DND-41 (cell line): Measurements from ENCODE around the gene HOXC6.

Source experiments
- ATAC-seq: fragments of 200-7000 bp; cut with Tn5 transposase; 3 replicates; pipeline ENCODE4 v1.9.1; 2021; ENCODE audit warnings: low read depth; ENCODE audit not compliant: insufficient read depth
- DNase-seq: peaks from one replicate; pipeline ENCODE4 v3.0.0-alpha.2; 2020
- H2AFZ ChIP-seq: 2 replicates; pipeline ENCODE4 v1.6.0; 2012; ENCODE audit warnings: low read depth, low read length
- H3K27ac ChIP-seq: 2 replicates; pipeline ENCODE4 v1.5.1; 2012; ENCODE audit warnings: low read length, inconsistent platforms
- H3K27me3 ChIP-seq: fragments of 200-600 bp; sonication (generic); 2 replicates; pipeline ENCODE4 v1.6.0; 2012; ENCODE audit warnings: low read length, mild to moderate bottlenecking, inconsistent platforms; ENCODE audit not compliant: insufficient read depth, poor library complexity
- H3K36me3 ChIP-seq: 2 replicates; pipeline ENCODE4 v1.5.1; 2012; ENCODE audit warnings: low read length, inconsistent platforms; ENCODE audit not compliant: insufficient read depth
- H3K4me1 ChIP-seq: 2 replicates; pipeline ENCODE4 v1.5.1; 2012; ENCODE audit warnings: mild to moderate bottlenecking, low read length; ENCODE audit not compliant: insufficient read depth
- H3K4me2 ChIP-seq: 2 replicates; pipeline ENCODE4 v1.6.0; 2012; ENCODE audit warnings: mild to moderate bottlenecking, moderate library complexity, low read length, inconsistent platforms; ENCODE audit not compliant: insufficient read depth
- H3K4me3 ChIP-seq, 2 experiments: fragments of 200-600 bp in 1 of 2; shearing (Covaris generic) in 1 of 2; 2 replicates each; pipeline ENCODE4 v1.5.1; 2012 to 2016; ENCODE audit warnings: inconsistent platforms in 2 of 2, low read length in 2 of 2, mild to moderate bottlenecking in 2 of 2, low read depth in 1 of 2, moderate library complexity in 1 of 2
- H3K79me2 ChIP-seq: 2 replicates; pipeline ENCODE4 v1.6.0; 2012; ENCODE audit warnings: low read length, inconsistent platforms; ENCODE audit not compliant: insufficient read depth
- H3K9ac ChIP-seq: 2 replicates; pipeline ENCODE4 v1.6.0; 2012; ENCODE audit warnings: low read depth, mild to moderate bottlenecking, inconsistent platforms, low read length, moderate library complexity
- H3K9me3 ChIP-seq: 2 replicates; pipeline ENCODE4 v1.5.1; 2012; ENCODE audit warnings: low read length, moderate library complexity, mild to moderate bottlenecking, inconsistent platforms; ENCODE audit not compliant: insufficient read depth, severe bottlenecking
- H4K20me1 ChIP-seq: 2 replicates; pipeline ENCODE4 v1.6.0; 2012; ENCODE audit warnings: low read length; ENCODE audit not compliant: insufficient read depth
- EZH2 ChIP-seq: IDR thresholded peaks from 3 replicates; pipeline ENCODE4 v1.6.1; 2012; ENCODE audit warnings: borderline replicate concordance, low read depth, mild to moderate bottlenecking, moderate library complexity, low read length, inconsistent platforms; ENCODE audit not compliant: severe bottlenecking
- TF ChIP-seq, protein P1 (sequence below): IDR thresholded peaks from 2 replicates; pipeline ENCODE4 v1.5.1; 2012; ENCODE audit warnings: borderline replicate concordance, low read length, moderate library complexity, mild to moderate bottlenecking; ENCODE audit not compliant: poor library complexity, severe bottlenecking; ENCODE audit errors: extremely low read depth

The HOXC6 gene

DNA sequence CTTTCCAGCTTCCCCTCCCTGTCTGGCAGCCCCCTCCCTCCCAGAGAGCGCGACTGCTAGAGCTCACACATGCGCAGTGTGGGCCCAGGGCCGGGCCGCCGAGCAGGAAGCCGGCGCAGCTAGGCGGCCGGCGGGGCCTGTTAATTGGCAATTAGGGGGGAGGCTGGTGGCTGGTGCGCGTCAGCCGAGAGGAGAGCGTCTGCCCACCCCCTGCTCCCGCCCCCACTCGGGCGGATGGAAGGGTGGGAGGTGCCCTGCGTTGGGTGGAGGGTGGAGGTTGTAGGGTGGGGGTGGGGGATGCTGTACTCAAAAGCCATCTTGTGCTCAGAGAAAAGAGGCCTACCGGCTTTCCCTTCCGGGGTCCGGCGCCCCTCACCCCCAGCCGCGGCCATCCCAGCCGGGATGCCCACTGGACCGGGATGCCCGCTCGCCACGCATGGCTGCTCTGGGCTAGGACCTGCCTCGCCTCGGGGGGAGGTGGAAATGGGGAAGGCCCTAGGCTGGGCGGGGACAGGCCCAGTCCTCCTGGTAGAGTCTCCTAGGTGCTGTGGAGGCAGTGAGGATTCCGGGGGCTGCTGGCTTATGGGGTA is 10.3 kb upstream of the HOXC6 start:
- Histone ChIP-seq H3K27me3 (peaks cover 44% of the 10 kb centered on the region), H3K27ac (peak overlapping the region; percentile 95), H3K4me1 (peaks cover 17% of the 10 kb centered on the region), H3K79me2 (0 out of 2 replicates have a peak, but pooled peaks cover 3% of the 10 kb centered on the region), H2AFZ (peak overlapping the region; percentile 94), H3K36me3 (no peaks in the 10 kb centered on the region), H3K9me3 (no peaks in the 10 kb centered on the region), H3K4me2 (peak overlapping the region; percentile 73), H4K20me1 (no peaks in the 10 kb centered on the region), H3K4me3 (peak overlapping the region; percentile 39 to 63; a peak in 3 of 4 replicates), H3K9ac (peak overlapping the region; percentile 87)
- ATAC-seq = peak; percentile 92
- peak; percentile 98 for DNase-seq
- TF ChIP-seq, protein P1, sequence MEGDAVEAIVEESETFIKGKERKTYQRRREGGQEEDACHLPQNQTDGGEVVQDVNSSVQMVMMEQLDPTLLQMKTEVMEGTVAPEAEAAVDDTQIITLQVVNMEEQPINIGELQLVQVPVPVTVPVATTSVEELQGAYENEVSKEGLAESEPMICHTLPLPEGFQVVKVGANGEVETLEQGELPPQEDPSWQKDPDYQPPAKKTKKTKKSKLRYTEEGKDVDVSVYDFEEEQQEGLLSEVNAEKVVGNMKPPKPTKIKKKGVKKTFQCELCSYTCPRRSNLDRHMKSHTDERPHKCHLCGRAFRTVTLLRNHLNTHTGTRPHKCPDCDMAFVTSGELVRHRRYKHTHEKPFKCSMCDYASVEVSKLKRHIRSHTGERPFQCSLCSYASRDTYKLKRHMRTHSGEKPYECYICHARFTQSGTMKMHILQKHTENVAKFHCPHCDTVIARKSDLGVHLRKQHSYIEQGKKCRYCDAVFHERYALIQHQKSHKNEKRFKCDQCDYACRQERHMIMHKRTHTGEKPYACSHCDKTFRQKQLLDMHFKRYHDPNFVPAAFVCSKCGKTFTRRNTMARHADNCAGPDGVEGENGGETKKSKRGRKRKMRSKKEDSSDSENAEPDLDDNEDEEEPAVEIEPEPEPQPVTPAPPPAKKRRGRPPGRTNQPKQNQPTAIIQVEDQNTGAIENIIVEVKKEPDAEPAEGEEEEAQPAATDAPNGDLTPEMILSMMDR = no peak
- TF ChIP-seq EZH2 = no peak

- Histone ChIP-seq H2AFZ (peak overlapping the region; percentile 94), H3K4me3 (peak overlapping the region; percentile 39 to 63; a peak in 3 of 4 replicates), H3K36me3 (no peaks in the 10 kb centered on the region), H3K9ac (peak overlapping the region; percentile 87), H3K79me2 (0 out of 2 replicates have a peak, but pooled peaks cover 3% of the 10 kb centered on the region), H3K27ac (peak overlapping the region; percentile 95), H3K4me2 (peak overlapping the region; percentile 73), H3K27me3 (peaks cover 44% of the 10 kb centered on the region), H4K20me1 (no peaks in the 10 kb centered on the region), H3K4me1 (peaks cover 17% of the 10 kb centered on the region), H3K9me3 (no peaks in the 10 kb centered on the region)
- no peak for DNase-seq
- no peak for TF ChIP-seq EZH2
- TF ChIP-seq, protein P1 = no peak
- ATAC-seq = no peak
These were observed 9.7 kb upstream of the HOXC6 start for GRCh38 chr12:54018468-54018984.

GRCh38 chr12:54019091-54019811 is 9.0 kb upstream of the HOXC6 start:
- Histone ChIP-seq H2AFZ (no peak overlapping the region), H3K79me2 (0 out of 2 replicates have a peak, but pooled peaks cover 3% of the 10 kb centered on the region), H3K27ac (no peak overlapping the region), H3K4me3 (no peak overlapping the region), H3K9me3 (no peaks in the 10 kb centered on the region), H3K36me3 (no peaks in the 10 kb centered on the region), H3K4me2 (no peak overlapping the region), H3K27me3 (peaks cover 46% of the 10 kb centered on the region), H3K9ac (no peak overlapping the region), H3K4me1 (peaks cover 17% of the 10 kb centered on the region), H4K20me1 (no peaks in the 10 kb centered on the region)
- DNase-seq (no peak), ATAC-seq (no peak)
- TF ChIP-seq, protein P1 = no peak
- TF ChIP-seq EZH2 = no peak
